ENCODE results near the gene INPPL1.

The INPPL1 gene

GRCh38 chr11:72242141-72242540 lies 17.6 kb downstream of the INPPL1 start:
- POLR2A ChIA-PET: interaction anchor here (0.6 kb wide), 1 partner anchor 251 kb away, joined by 3 read pairs; no protein-coding TSS in a partner anchor
- CTCF ChIA-PET: no interaction called here
- TF ChIP-seq, protein P1, sequence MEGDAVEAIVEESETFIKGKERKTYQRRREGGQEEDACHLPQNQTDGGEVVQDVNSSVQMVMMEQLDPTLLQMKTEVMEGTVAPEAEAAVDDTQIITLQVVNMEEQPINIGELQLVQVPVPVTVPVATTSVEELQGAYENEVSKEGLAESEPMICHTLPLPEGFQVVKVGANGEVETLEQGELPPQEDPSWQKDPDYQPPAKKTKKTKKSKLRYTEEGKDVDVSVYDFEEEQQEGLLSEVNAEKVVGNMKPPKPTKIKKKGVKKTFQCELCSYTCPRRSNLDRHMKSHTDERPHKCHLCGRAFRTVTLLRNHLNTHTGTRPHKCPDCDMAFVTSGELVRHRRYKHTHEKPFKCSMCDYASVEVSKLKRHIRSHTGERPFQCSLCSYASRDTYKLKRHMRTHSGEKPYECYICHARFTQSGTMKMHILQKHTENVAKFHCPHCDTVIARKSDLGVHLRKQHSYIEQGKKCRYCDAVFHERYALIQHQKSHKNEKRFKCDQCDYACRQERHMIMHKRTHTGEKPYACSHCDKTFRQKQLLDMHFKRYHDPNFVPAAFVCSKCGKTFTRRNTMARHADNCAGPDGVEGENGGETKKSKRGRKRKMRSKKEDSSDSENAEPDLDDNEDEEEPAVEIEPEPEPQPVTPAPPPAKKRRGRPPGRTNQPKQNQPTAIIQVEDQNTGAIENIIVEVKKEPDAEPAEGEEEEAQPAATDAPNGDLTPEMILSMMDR (IDR thresholded peaks at IDR 0.05; ENCODE audit: control extremely low read depth, extremely low read depth, low read depth, missing control alignments): no peak

GRCh38 chr11:72243173-72244059 lies 18.8 kb downstream of the INPPL1 start:
- no peak for DNase-seq (ENCODE audit: extremely low spot score)
- POLR2A ChIA-PET: no interaction called here
- CTCF ChIA-PET: no interaction called here
- TF ChIP-seq, protein P1 (IDR thresholded peaks at IDR 0.05; ENCODE audit: control extremely low read depth, extremely low read depth, low read depth, missing control alignments): no peak

More at GRCh38 chr11:72242141-72242540, 17.6 kb downstream of the INPPL1 start:
- DNase-seq (ENCODE audit: extremely low spot score): no peak

GRCh38 chr11:72244060-72244360 lies 19.4 kb downstream of the INPPL1 start, which contains the start of gene PHOX2A:
TSS of gene PHOX2A (minus strand) at chr11:72244176. CDS start at chr11:72244004, 172 bp downstream.
- ChIA-PET POLR2A (no interaction called here), CTCF (no interaction called here)
- TF ChIP-seq, protein P1 (IDR thresholded peaks at IDR 0.05; ENCODE audit: control extremely low read depth, extremely low read depth, low read depth, missing control alignments): no peak
- no peak for DNase-seq (ENCODE audit: extremely low spot score)

DNA sequence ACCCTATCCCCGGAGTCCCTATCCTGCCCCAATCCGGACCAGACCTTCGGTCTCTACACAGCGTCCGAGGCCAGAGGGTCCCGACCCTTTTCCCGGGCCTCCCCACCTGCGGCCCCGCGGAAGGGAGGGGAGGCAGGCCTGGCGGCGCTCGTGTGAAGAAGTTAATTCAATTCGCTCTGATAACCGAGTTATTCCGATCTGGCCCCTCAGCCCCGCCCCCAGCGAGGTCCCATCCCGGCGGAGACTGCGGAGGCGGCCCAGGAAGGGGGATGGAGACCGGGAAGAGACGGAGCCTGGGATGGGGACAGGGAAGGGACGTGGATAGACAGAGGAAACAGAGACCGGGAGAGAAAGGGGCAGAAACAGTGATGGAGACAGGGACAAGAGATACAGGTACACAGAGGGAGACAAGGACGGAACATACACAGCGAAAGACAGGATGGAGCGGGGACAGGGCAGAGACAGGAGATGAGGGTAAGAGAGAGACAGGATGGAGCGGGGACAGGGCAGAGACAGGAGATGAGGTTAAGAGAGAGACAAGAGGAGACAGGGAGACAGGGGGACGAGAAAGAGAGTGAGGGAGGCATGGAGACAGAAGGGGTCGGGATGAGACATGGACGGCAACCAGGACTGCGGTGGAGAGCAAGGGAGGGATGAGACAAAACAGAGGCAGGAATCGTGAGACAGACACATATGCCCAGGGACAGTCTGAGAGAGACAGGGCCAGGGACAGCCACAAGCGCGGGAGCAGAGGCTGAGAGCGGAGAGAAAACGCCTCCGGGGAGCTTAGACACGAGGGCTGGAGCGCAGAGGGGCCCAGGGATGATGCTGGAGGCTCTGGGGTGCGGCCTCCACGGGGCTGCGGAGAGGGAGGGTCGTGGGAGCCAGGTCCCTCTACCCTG lies 20.0 kb downstream of the INPPL1 start:
- ChIA-PET CTCF (interaction anchor here (1.4 kb wide), 1 partner anchor 16 kb away, joined by 3 read pairs; no protein-coding TSS in a partner anchor), POLR2A (no interaction called here)
- TF ChIP-seq, protein P1 (IDR thresholded peaks at IDR 0.05; ENCODE audit: control extremely low read depth, extremely low read depth, low read depth, missing control alignments): no peak
- no peak for DNase-seq (ENCODE audit: extremely low spot score)

- ChIA-PET CTCF (interaction anchor here (1.3 to 1.4 kb wide), 3 partner anchors 7 to 186 kb away, joined by 3 to 6 read pairs (median 5); no protein-coding TSS in a partner anchor), POLR2A (no interaction called here)
- TF ChIP-seq, protein P1 (IDR thresholded peaks at IDR 0.05; ENCODE audit: control extremely low read depth, extremely low read depth, low read depth, missing control alignments): no peak
- no peak for DNase-seq (ENCODE audit: extremely low spot score)
These were observed 20.8 kb downstream of the INPPL1 start for GRCh38 chr11:72245263-72245816.

DNA sequence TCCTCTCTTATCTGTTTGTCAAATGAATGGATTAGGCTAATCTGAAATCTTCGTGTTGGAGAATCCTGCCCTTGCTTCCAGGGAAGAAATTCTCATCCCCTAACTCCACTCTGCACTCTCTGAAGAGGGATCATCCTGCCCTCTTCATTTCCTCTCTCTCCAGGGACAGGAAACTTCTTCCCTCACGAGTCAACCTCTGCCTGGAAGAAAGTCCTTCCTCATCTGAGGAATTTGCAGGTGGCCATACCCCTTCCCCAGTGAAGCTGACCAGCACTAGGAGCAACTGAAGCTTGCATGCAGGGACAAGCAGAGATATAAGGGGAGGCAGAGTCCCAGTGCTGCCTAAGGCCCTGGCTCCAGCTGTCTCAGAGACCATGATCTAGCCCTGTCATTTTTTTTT lies 23.0 kb downstream of the INPPL1 start:
- TF ChIP-seq, protein P1 (IDR thresholded peaks at IDR 0.05; ENCODE audit: control extremely low read depth, extremely low read depth, low read depth, missing control alignments): no peak
- ChIA-PET POLR2A (no interaction called here), CTCF (no interaction called here)
- no peak for DNase-seq (ENCODE audit: extremely low spot score)

Data from GM10248 (cell line).